MM.1S (cell line): ENCODE results near the gene TAOK2.

Experiments used
- DNase-seq: peaks from one replicate; pipeline ENCODE4 v3.0.0-alpha.2; 2015
- H2AFZ ChIP-seq: fragments of 300-600 bp; sonication (generic); 2 replicates; pipeline ENCODE4 v1.6.0; 2016; ENCODE audit warnings: antibody characterized with exemption, low read length
- H3F3A ChIP-seq: fragments of 300-600 bp; sonication (generic); 2 replicates; pipeline ENCODE4 v1.6.1; 2016; ENCODE audit warnings: mild to moderate bottlenecking, antibody characterized with exemption, low read length, moderate library complexity, mixed read lengths; ENCODE audit not compliant: insufficient read depth
- H3K27ac ChIP-seq: fragments of 300-600 bp; sonication (generic); 2 replicates; pipeline ENCODE4 v1.5.1; 2016; ENCODE audit warnings: mild to moderate bottlenecking, low read length
- H3K27me3 ChIP-seq: fragments of 300-600 bp; sonication (generic); replicated peaks from 2 replicates; pipeline ENCODE4 v1.6.0; 2016; ENCODE audit warnings: low read length; ENCODE audit not compliant: insufficient read depth
- H3K36me3 ChIP-seq: fragments of 300-600 bp; sonication (generic); replicated peaks from 2 replicates; pipeline ENCODE4 v1.6.1; 2016; ENCODE audit warnings: mild to moderate bottlenecking, low read length, mixed read lengths; ENCODE audit not compliant: insufficient read depth
- H3K4me1 ChIP-seq: fragments of 300-600 bp; sonication (generic); 2 replicates; pipeline ENCODE4 v1.6.1; 2016; ENCODE audit warnings: low read length, mixed read lengths
- H3K4me2 ChIP-seq: fragments of 300-600 bp; sonication (generic); 2 replicates; pipeline ENCODE4 v1.6.0; 2016; ENCODE audit warnings: low read depth, low read length
- H3K4me3 ChIP-seq: fragments of 300-600 bp; sonication (generic); 2 replicates; pipeline ENCODE4 v1.5.1; 2016; ENCODE audit warnings: low read length, mixed read lengths
- H3K79me2 ChIP-seq: fragments of 300-600 bp; sonication (generic); 2 replicates; pipeline ENCODE4 v1.6.1; 2016; ENCODE audit warnings: mixed run types, low read length, mixed read lengths
- H3K9ac ChIP-seq: fragments of 300-600 bp; sonication (generic); 2 replicates; pipeline ENCODE4 v1.6.1; 2016; ENCODE audit warnings: low read length, mixed read lengths
- H3K9me2 ChIP-seq: fragments of 300-600 bp; sonication (generic); replicated peaks from 2 replicates; pipeline ENCODE4 v1.6.1; 2016; ENCODE audit warnings: mild to moderate bottlenecking, low read length, mixed read lengths; ENCODE audit not compliant: insufficient read depth
- H3K9me3 ChIP-seq: fragments of 300-600 bp; sonication (generic); replicated peaks from 2 replicates; pipeline ENCODE4 v1.6.1; 2016; ENCODE audit warnings: mild to moderate bottlenecking, low read length, mixed read lengths; ENCODE audit not compliant: insufficient read depth
- H4K20me1 ChIP-seq: fragments of 300-600 bp; sonication (generic); 2 replicates; pipeline ENCODE4 v1.6.1; 2016; ENCODE audit warnings: mild to moderate bottlenecking, low read length, moderate library complexity, mixed read lengths; ENCODE audit not compliant: insufficient read depth
- CTCF ChIP-seq: fragments of 300-600 bp; sonication (generic); IDR thresholded peaks from 2 replicates; pipeline ENCODE4 v1.5.1; 2016; ENCODE audit warnings: antibody characterized with exemption, low read length, mixed read lengths
- EZH2 ChIP-seq: fragments of 300-600 bp; sonication (generic); optimal IDR thresholded peaks from 2 replicates; pipeline ENCODE3; 2017; ENCODE audit warnings: low read depth, mild to moderate bottlenecking, antibody characterized with exemption, low read length, mixed read lengths
- EZH2phosphoT487 ChIP-seq: fragments of 300-600 bp; sonication (generic); IDR thresholded peaks from 2 replicates; pipeline ENCODE4 v1.6.1; 2018; ENCODE audit warnings: antibody characterized with exemption, low read length

The TAOK2 gene

GRCh38 chr16:29986931-29987330 lies 13.3 kb downstream of the TAOK2 start:
- no peak for DNase-seq
- H3K9me2 ChIP-seq: no peaks in the 10 kb centered on the region
- H3K4me2 ChIP-seq: no peak overlapping the region
- H3K4me1 ChIP-seq: no peaks in the 10 kb centered on the region
- no peak overlapping the region for H3K27ac ChIP-seq
- no peaks in the 10 kb centered on the region for H3K9me3 ChIP-seq
- no peaks in the 10 kb centered on the region for H3K79me2 ChIP-seq
- no peaks in the 10 kb centered on the region for H4K20me1 ChIP-seq
- H3K27me3 ChIP-seq: no peaks in the 10 kb centered on the region
- TF ChIP-seq CTCF (no peak), EZH2 (no peak), EZH2phosphoT487 (no peak)
- H3K9ac ChIP-seq: no peak overlapping the region
- no peak overlapping the region for H3K4me3 ChIP-seq
- peaks cover 9% of the 10 kb centered on the region; the same call in 1 of the 2 replicates for H3F3A ChIP-seq
- H3K36me3 ChIP-seq: peaks cover 8% of the 10 kb centered on the region; the same call in 1 of the 2 replicates
- no peak overlapping the region for H2AFZ ChIP-seq

GRCh38 chr16:29987371-29988085 lies 13.9 kb downstream of the TAOK2 start:
- Histone ChIP-seq H3K27ac (no peak overlapping the region), H4K20me1 (no peaks in the 10 kb centered on the region), H3K27me3 (no peaks in the 10 kb centered on the region), H3K4me2 (no peak overlapping the region), H3K4me3 (no peak overlapping the region), H2AFZ (no peak overlapping the region), H3K36me3 (peaks cover 8% of the 10 kb centered on the region; the same call in 1 of the 2 replicates), H3F3A (peaks cover 9% of the 10 kb centered on the region; the same call in 1 of the 2 replicates), H3K4me1 (no peaks in the 10 kb centered on the region), H3K9me3 (no peaks in the 10 kb centered on the region), H3K9me2 (no peaks in the 10 kb centered on the region), H3K9ac (no peak overlapping the region), H3K79me2 (no peaks in the 10 kb centered on the region)
- DNase-seq: no peak
- TF ChIP-seq EZH2phosphoT487 (no peak), EZH2 (no peak), CTCF (no peak)

DNA sequence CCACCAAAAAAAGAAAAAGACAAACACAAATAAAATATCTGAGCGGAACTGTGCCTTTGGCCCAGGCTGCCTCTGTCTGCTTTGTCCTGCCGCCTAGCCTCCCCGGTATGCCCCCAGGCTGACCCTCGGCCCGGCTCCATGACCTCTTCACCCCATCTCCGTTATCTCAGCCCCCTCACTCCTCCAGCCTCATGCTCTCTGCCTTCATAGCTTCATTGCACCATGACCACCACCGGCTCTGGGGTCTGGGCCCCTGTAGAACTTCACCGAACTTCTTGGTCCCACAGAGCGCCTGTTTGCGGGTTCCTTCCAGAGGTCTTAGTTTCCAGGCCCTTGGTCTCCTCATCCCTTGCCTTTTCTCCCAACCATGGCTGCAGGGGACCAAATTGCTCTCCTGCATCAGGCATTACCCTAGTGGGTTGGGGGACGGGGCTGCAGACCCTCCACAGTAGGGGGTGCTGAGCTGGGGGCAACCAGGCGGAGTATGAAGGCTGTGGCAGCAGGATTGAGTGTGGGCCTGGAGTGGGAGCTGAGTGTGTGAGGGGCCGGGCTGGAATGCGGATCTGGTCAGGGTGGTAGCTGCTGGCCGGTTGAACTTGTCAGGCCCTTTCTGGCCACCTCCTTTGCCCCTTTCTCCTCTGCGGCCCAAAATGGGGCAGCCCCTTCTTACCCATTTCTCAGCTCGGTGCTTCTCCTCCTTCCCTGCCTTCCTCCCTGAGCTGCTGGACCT lies 14.8 kb downstream of the TAOK2 start:
- H3K9ac ChIP-seq: no peak overlapping the region
- no peaks in the 10 kb centered on the region for H3K9me2 ChIP-seq

More for the DNA sequence above, 14.8 kb downstream of the TAOK2 start:
- no peak overlapping the region for H3K4me2 ChIP-seq
- H3K36me3 ChIP-seq: peaks cover 6% of the 10 kb centered on the region; the same call in 1 of the 2 replicates
- H2AFZ ChIP-seq: no peak overlapping the region
- no peak for DNase-seq
- H3K27ac ChIP-seq: no peak overlapping the region
- peaks cover 9% of the 10 kb centered on the region; the same call in 1 of the 2 replicates for H3F3A ChIP-seq
- no peak overlapping the region for H3K4me3 ChIP-seq
- no peaks in the 10 kb centered on the region for H4K20me1 ChIP-seq
- no peak for TF ChIP-seq CTCF
- TF ChIP-seq EZH2: no peak
- no peak for TF ChIP-seq EZH2phosphoT487
- no peaks in the 10 kb centered on the region for H3K27me3 ChIP-seq
- no peaks in the 10 kb centered on the region for H3K79me2 ChIP-seq
- no peaks in the 10 kb centered on the region for H3K4me1 ChIP-seq
- H3K9me3 ChIP-seq: no peaks in the 10 kb centered on the region
